Kidney tubule cell (primary cell): ENCODE measurements around the gene OR51I1.
A peak's percentile ranks its signal among the peaks of the same experiment; 100 is the strongest.

Source experiments
- DNase-seq: peaks from one replicate; pipeline ENCODE4 v3.0.0-alpha.2; 2018; ENCODE audit warnings: low spot score

The OR51I1 gene, protein sequence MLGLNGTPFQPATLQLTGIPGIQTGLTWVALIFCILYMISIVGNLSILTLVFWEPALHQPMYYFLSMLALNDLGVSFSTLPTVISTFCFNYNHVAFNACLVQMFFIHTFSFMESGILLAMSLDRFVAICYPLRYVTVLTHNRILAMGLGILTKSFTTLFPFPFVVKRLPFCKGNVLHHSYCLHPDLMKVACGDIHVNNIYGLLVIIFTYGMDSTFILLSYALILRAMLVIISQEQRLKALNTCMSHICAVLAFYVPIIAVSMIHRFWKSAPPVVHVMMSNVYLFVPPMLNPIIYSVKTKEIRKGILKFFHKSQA

DNA sequence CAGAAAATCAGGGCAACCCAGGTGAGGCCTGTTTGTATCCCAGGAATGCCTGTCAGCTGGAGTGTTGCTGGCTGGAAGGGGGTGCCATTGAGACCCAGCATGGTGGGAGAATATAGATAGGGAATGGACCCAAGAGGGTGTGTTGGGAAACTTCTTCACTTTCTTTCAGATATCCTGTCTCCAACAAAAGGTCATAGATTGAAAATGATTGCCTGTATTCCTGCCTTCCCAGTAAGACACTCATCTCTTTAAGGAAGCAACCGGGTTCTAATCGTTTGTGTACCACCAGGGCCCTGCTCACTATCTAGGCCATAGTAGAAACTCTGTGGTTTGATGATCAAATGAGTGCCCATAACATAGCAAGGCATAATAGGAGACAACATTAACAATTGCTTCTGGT, at the start of gene OR51I1:
Gene OR51I1, minus strand, starts transcription at position 101 of the 400 bp plus-strand sequence. Its CDS starts 0 bp downstream, at position 101.
- DNase-seq = no peak

DNA sequence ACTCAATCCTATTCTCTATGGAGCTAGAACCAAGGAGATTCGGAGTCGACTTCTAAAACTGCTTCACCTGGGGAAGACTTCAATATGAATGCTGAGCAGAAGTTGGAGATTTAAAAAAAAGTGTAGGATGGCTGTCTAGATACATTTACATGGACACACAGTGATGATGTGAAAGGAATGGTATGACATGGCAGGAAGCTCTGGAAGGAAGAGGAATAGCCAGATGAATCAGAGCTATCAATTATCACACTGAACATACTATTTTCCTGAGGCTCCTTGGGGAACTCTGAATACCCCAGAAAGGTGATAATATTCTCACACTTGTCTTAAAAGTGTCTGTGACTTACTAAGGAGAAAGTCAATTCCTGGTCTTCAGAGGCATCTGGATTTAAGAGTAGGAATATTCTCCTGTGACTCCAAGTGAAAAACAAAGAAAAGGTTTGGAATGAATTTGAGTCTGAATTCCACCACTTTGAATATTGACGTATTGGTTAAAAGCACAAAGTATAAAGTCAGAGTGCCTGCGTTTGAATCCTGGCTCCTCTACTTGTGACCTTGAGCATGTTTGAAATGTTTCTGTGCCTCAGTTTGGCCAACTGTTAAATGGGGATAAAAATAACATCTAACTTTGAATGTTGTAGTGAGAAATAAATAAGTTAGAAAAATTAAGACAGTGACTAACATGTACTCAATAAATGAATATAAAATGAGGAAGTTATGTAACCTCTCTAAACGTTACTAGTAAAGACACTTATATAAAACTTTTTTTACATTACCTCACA, 48.5 kb upstream of the OR51I1 start:
- peak; percentile 60 for DNase-seq

DNA sequence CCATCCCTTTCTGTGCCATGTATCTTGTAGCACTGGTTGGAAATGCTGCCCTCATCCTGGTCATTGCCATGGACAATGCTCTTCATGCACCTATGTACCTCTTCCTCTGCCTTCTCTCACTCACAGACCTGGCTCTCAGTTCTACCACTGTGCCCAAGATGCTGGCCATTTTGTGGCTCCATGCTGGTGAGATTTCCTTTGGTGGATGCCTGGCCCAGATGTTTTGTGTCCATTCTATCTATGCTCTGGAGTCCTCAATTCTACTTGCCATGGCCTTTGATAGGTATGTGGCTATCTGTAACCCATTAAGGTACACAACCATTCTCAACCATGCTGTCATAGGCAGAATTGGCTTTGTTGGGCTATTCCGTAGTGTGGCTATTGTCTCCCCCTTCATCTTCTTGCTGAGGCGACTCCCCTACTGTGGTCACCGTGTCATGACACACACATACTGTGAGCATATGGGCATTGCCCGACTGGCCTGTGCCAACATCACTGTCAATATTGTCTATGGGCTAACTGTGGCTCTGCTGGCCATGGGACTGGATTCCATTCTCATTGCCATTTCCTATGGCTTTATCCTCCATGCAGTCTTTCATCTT, 47.6 kb upstream of the OR51I1 start:
- DNase-seq = no peak

DNA sequence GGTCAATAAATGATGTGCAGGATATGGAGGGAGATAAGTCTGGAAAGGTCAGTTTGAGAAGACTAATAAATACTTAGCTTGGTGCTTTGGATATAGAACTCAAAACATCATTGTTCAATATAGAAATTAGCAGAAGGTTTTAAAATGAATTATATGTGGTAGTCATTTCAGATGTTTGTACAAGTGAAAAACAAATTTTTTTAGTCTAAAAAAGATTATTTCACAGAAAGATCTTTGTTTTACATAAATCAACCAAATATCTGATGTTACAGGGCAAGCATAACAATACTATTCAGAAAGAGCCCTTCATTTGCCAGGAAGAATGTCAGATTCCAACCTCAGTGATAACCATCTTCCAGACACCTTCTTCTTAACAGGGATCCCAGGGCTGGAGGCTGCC, 47.1 kb upstream of the OR51I1 start, which contains the start of gene OR52D1:
Gene OR52D1, plus strand, starts transcription at position 301 of the 400 bp plus-strand sequence. Its CDS starts 22 bp downstream, at position 323.
- no peak for DNase-seq

DNA sequence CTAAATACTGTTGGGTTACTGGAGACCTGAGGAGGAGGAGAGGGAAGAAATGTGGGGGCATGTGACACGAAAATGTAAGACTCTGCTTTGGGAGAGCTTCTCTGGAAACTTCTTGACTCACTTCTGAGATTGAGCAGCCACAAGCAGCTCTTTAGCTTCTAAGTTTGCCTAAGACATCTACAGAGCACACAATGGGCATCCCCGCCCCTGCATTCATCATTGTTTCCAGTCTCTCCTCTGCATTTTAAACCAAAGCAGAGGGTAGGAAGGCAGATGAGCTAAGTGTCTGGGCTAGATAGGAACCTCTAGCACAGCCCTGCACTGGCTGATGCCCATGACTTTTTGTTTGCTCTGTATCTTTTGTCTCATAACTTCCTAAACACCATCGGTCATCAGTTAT, 45.1 kb upstream of the OR51I1 start:
- no peak for DNase-seq

DNA sequence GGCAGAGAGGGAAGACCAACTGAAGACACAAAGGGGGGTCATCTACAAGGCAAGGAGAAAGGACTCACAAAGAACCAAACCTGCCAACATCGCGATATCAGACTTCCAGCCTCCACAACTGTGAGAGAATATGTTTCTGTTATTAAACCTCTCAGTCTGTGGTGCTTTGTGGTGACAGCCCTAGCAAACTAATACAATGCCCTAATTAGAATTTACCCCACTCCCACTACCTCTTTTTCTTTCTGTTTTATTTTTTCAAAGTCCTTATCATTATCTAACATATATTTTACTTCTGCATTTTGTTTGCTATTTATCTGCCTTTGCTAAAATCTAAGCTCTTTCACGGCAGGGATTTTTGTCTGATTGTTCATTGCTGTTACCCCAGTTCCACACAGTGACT, 44.7 kb upstream of the OR51I1 start:
- DNase-seq = no peak

DNA sequence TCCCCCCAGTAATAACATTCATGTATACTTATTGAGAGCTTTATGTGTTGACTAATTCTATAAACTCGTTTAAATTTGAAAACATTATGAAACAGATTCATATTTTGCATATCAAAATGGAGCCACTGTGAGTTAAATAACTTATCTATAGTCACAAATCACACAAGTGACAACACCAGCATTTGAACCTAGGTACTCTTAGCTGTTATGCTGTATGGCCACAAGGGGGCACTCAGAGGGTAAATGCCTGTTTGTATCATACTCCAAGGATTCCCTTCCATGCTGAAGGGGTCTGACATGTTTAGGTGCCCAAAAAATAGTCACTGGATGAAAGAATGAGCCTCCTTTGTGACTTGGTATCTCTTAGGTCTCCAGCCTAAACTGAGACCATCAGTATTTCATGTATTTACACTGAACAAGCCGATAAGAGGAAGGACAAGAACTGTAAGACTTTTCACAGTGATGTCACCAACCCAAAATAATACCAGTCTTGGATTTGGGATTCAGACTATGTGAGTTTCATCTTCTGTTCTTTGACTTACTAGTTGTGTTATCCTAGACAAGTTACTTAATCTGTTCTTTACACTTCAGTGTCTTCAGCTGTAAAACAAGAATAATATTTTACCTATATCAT, 35.0 kb upstream of the OR51I1 start:
- peak; percentile 54 for DNase-seq

DNA sequence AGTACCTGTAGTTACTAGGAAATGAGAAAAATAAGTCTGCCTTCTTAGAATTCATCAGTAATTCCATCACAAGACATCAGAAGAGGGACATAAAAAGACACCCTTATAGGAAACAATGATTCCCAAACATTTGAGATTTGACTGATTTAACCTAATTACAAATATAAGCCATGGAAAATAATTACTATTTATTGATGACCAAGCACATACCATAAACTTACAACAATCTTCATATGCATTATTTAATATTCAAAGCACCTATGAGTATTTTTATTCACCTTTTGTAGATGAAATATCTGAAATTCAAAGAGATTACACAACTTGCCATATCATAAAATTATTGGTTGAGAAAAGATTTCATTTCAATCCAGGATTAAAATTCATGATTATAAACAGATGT, 32.6 kb upstream of the OR51I1 start:
- DNase-seq = no peak

DNA sequence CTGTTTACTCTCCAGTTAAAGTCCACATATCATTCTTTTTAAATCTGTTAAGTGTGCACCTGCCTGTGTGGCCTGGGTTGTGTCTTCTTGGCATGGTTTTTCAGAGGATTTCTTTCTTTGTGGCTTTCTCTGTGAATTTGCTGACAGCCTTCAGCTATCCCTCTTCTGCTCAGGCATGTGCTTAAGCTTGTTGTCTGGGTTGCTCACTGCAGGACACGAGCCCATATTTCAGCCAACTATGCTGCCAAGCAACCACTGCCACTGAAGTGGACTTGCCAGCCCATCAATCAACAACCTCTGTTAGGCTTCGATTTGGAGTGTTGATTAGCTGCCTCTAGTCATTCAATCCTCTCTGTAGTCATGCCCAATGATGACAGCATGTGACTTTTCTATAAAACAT, 26.2 kb upstream of the OR51I1 start:
- no peak for DNase-seq

DNA sequence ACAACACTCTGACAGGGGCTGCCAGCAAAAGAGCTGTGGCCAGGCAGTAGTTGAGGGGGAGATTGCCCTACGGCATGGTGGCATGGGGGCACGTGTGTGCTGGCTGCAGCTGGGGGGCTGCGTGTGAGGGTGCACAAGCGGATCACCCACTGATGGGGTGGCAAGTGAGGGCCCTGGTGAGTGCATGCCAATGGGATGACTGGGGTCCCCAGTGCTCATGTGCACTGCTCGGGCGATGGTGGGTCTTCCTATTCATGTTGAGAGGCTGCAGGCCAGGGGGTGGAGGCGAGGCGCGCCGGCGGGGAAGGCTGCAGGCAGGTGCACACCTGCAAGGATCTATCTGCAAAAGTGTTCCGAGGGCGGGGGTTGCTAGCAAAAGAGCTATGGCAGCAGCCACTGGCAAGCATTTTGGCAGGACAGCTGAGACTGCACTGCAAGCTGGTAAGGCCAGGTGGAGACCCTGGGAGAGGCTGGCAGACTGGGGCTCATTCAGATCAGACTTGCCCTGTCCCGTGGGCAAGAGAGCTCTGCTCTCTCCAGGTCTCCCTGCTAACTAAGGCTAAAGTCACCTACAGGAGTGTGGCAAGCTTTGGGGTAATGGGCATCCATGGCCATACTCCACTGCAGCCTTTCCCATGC, 19.8 kb upstream of the OR51I1 start:
- DNase-seq = no peak

DNA sequence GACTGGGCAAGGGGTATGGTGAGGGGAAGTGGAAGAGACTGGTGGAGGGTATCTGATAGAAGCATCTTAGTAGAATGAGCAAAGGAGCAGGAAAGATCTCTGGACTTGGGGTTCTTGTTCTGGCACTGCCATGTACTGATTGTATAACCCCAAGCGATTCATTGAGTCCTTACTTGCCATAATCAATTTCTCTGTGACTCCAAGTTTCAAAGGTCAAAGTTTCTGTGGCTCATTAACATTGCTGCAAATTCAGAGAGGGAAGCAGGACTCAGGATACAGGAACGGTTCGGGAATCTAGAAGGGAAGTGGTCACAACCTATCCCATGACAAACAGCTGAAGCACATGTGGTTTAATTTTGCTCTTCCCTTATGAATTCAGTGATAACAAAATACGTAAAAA, 8.1 kb upstream of the OR51I1 start:
- no peak for DNase-seq

DNA sequence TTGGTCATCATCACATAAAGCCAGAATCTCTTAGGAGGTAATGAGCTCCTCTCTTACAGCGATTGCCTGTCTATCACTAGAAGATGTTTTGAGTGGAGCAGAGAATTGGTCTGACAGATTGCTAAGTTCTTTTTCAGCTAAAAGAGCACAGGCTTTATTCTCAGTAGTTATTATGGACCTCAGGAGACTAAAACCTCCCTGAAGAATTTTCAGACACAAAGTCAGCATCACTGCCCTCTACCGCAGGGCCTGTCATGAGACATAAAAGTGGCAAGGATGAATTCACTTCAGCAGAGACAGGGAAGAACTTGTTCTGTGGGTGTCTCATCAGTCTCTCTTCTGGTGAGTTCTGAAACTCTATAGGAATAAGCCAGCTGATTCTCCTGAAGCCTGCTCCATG, 7.7 kb upstream of the OR51I1 start, which contains the start of gene OR51I2:
Gene OR51I2, plus strand, starts transcription at position 301 of the 400 bp plus-strand sequence. CDS start 4,166 bp downstream, outside the sequence.
- no peak for DNase-seq

DNA sequence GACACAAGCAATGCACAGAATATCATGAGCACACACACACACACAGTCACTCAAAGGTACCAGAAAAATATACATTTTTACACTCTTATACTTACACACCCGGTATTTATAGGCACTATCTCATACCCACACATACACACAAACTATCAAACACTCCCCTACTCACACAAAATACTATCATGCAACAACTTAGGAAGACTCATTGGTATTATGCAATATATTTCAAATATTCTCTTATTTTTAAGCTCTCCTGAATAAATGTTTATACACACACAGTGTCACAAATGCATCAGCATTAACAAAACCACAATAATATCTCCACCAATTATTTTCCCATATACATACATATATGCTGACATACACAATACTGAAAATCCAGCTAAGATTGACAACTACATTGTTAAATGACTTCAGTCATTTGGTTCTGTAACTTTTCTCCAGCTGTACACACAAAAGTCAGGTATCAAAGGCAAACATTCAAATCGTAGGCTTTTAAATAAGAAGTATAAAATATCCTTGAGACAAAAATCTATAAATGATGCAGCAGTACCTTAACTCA, 2.6 kb upstream of the OR51I1 start:
- no peak for DNase-seq

DNA sequence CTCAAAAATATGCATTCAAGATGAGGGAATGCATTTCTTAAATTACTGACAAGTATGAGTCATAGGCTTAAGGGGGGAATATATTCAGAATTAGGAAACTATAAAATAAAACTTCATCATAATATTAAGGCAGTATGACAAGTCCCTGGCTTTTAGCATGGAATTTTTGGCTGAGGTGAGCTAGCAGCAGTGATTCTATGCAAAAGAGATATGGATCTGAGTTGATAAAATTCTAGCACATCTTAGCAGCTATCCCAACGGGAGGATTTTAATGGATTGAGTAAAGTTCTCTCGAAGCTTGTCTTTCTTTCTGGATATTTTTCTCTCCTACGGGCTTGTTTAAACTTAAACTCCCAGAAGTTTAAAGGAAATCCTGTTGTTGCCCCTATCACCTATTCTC, 18.2 kb downstream of the OR51I1 start:
- DNase-seq = no peak

DNA sequence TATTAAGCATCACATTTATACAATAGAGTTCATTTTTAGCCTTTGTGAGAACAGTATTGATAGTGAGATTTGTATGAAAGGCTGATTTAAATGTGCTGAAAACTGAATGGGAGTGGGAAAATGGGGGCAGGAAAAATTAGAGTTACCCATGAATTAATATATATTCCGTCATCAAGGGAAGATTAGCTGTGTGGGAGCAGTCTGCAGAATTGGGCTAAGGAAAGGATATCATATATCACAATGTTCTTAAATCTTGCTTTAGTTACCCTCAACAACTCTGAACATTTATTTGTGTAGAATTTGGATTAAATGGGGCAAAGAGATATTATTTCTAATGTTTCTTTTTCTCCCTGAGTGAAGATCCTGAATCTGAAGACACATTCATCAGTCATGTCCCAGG, 19.5 kb downstream of the OR51I1 start, which contains the start of gene OR51Q1:
Gene OR51Q1, plus strand, starts transcription at position 301 of the 400 bp plus-strand sequence. Its CDS starts 90 bp downstream, at position 391.
- DNase-seq = no peak

DNA sequence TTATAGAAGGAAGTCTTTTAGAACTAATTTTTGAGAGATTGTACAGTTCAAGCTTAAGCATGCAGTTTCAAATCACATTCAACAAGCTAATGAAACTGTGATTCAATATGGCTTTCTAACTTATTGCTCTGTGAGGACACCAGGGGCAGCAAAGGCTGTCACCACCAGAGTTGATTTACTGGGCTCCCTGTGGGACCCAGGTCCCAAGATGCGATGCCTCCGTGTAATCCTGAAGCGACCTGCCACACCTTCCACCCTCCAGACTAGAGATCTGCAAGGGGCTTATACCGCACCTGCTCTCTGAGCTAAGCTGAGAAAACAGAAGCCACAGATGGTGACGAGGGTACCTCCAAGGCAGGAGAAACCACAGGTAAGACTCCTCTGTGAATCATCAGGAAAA, 20.3 kb downstream of the OR51I1 start:
- DNase-seq = no peak

DNA sequence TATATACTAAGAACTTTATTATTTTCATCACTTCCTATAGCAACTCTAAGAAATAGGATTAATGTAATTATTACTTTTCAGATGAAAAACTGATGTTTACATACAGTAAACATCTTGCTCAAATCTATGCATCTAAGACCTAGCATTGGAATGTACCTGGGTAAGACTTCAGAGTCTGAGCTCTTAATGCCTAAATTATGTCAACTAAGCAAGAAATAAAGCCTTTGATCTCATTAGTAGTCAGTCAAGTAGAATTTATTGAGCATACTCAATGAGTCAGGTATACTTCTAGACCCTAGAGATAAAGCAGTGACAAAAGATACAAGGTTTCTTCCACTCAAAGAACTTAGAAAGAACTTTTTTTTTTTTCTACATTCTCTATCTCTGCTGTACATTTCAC, 36.1 kb downstream of the OR51I1 start:
- DNase-seq = no peak

DNA sequence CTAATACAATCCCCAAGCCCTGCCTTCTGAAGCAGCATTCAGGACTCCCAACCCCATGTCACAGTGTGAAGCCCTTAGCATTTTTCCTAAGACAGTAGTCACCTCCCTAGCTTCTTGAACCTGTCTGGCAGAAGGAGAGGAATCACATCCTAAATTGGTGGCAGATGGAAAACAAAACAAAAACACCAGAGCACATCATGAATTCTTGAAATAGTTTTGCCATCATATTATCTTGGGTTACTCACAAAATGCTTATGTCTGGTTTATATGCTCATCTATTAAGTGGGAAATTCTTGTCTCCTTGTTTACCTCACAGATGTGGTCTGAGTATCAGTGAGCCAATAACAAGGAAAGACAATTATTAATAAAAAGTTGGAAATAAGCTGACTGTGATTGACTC, 42.4 kb downstream of the OR51I1 start:
- peak; percentile 75 for DNase-seq

DNA sequence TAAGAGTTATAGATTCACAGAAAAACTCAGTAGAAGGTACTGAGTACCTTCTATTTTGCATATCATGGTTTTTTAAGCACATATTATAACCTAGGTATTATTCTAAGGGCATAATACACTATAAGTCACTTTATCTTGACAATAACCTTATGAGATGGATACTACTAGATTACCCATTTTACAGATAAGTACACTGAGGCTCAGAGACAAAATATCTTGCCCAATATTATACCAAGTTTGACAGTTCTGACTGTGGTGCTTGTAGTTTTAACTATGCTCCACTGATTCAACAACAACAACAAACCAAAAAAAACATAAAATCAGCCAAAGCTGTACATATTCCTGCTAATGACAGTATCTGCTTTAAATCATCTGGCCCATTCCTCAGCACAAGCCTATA, 47.2 kb downstream of the OR51I1 start:
- no peak for DNase-seq
